Measurements from ENCODE around the gene SNX12.

SNX12 gene

DNA sequence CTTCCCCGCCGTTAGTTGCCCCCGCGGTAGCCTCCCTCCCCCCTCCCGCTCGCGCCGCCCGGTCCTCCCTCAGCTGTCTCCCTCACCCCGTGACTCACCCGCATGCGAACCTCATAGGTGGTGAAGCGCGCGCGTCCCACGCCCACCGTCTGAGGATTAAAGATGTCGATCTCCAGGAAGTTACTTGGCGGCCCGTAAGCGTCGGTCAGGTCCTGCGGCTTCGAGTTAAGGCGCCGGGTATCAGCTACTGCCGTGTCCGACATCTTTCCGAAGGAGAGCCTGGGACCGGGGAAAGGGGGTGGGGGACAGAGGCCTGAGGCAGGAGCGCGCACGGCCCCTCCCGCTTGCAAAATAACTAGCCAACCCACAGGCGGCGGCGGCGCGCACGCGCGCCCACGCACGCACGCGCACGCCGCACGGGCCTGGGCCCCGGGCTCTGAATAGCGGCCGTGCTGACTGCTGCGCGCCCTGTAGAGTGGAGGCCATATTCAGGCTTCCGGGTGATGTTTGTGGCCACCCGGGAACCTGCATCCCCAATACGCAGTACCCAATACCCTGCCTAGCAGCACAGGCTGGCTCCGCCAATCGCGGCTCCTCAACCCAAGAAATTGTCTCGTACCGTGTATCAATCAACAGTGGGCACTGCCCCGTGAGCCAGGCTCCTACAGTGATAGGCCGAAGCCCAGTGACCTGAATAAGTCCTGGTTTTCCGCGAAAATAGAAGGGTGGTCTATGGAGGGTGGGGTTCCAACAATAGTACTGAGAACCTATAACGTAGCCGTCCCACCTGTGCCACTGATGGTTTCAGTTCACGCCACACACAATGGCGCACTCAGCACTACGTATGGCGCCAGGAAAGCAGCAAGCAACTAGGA, at the start of gene SNX12:
Gene SNX12 (minus strand): TSS at position 291 of the 875 bp plus-strand sequence. CDS start 28 bp downstream, at position 263.
- DNase-seq (ENCODE audit: low spot score) = peak; percentile 89

DNA sequence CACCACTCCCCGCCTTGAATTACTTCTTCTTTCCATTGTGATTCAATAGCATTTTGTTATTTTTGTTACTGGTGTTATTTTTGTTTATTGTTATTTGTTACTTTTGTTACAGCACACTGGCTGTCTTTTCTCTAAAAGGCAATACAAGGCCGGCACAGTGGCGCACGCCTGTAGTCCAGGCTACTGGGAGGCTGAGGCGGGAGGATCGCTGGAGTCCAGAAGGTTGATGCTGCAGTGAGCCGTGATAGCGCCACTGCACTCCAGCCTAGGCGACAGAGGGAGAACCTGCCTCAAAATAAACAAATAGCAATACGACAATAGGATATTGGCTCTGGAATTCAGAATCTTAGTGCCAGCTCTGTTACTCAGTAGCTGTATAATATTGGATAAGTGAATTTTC, 49.2 kb upstream of the SNX12 start:
- no peak for DNase-seq (ENCODE audit: low spot score)

- DNase-seq (ENCODE audit: low spot score) = no peak
These were observed 43.8 kb upstream of the SNX12 start for GRCh38 chrX:71111921-71112431.

GRCh38 chrX:71111141-71111843, 43.2 kb upstream of the SNX12 start, which contains the start of gene IL2RG:
TSS of gene IL2RG (minus strand) at chrX:71111577. CDS start at chrX:71111539, 38 bp downstream.
- DNase-seq (ENCODE audit: low spot score) = peak; percentile 70

GRCh38 chrX:71109051-71109450, 40.9 kb upstream of the SNX12 start:
- no peak for DNase-seq (ENCODE audit: low spot score)

GRCh38 chrX:71107762-71108360, 39.7 kb upstream of the SNX12 start:
- DNase-seq (ENCODE audit: low spot score) = no peak

DNA sequence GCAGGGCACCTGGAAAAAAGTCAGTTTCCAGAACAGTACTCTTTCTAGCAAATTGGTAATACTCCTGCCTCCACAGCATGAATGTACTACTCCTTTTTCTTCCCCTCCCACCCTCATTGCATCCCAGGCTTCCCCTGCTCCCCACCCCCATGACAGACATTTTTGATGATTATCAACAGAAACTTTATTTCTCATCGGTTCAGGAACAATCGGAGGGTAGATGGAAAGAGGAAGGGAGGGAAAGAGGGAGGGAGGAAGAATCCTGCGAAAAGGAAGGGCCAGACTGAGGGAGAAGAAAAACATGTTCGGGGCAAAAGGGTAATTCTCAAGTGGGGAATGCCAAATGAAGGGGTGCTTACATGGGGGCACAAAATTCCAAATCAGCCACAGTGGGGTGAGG, 39.1 kb upstream of the SNX12 start:
- no peak for DNase-seq (ENCODE audit: low spot score)

GRCh38 chrX:71106427-71106826, 38.3 kb upstream of the SNX12 start, which contains the start of gene CXorf65:
TSS of gene CXorf65 (minus strand) at chrX:71106740. CDS start at chrX:71106556, 184 bp downstream.
- DNase-seq (ENCODE audit: low spot score) = no peak

DNA sequence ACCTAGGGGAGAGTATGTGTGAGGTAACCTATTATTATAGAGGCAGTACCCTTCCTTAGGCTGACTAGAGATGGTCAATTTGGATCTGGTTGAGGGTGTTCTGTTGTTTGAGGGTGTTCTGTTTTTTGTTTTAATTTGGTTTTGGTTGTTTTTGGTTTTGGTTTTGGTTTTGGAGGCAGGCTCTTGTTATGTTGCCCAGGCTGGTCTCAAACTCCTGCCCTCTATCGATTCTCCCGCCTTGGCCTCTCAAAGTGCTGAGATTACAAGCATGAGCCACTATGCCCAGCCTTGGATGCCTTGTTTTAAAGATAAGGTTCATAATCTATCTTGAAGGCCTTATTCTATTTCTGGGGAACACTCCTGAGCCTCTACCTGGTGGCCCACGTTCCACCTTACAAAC, 37.5 kb upstream of the SNX12 start:
- DNase-seq (ENCODE audit: low spot score) = no peak

DNA sequence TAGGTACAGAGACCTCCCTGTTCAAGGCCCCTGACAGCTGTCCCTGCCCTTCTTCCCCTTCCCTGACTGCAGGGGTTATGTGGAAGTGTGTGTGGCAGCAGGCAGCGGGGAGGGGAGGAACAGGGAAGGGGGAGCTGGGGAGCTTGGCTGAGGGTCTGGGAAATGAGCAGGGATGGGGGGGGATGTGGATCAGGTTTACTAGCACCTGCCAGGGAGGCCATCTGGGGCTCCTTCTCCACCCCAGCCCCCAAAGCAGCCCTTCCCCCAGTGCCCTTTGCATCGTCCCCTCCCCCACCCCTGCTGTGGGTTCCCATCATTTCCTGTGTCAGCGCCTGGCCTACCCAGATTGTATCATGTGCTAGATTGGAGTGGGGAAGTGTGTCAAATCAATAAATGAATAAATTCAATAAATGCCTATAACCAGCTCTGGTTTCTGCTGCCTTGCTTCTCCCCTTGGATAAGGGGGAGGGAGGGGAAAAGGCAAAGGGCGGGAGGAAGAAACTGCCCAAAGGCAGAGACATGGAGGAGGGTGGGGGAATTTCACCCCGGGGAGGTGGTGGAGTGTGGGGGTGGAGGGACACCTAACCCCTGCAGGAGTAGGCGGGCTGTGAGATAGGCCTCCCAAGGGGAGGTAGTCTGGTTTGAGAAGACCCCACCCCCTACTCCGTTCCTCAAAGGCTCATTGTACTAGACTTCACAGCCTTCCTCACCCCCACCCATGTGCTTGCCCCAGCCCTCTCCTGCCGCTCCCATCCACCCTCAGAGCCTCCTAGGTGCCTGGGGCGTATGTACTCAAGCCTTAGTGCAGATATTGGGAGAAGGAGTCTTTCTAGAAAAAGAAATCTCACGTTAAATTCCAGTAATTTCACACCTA, 35.2 kb upstream of the SNX12 start:
- no peak for DNase-seq (ENCODE audit: low spot score)

GRCh38 chrX:71102292-71102691, 34.2 kb upstream of the SNX12 start:
- DNase-seq (ENCODE audit: low spot score) = no peak

DNA sequence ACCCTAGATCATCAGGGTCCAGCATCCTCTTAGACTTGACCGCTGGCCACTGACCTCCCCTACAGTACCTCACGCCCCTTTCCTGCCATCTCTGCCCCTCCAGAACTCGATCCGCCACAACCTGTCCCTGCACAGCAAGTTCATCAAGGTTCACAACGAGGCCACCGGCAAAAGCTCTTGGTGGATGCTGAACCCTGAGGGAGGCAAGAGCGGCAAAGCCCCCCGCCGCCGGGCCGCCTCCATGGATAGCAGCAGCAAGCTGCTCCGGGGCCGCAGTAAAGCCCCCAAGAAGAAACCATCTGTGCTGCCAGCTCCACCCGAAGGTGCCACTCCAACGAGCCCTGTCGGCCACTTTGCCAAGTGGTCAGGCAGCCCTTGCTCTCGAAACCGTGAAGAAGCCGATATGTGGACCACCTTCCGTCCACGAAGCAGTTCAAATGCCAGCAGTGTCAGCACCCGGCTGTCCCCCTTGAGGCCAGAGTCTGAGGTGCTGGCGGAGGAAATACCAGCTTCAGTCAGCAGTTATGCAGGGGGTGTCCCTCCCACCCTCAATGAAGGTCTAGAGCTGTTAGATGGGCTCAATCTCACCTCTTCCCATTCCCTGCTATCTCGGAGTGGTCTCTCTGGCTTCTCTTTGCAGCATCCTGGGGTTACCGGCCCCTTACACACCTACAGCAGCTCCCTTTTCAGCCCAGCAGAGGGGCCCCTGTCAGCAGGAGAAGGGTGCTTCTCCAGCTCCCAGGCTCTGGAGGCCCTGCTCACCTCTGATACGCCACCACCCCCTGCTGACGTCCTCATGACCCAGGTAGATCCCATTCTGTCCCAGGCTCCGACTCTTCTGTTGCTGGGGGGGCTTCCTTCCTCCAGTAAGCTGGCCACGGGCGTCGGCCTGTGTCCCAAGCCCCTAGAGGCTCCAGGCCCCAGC, 32.7 kb upstream of the SNX12 start:
- no peak for DNase-seq (ENCODE audit: low spot score)

- DNase-seq (ENCODE audit: low spot score) = no peak
These were observed 31.6 kb upstream of the SNX12 start for GRCh38 chrX:71099736-71100135.

- no peak for DNase-seq (ENCODE audit: low spot score)
These were observed 30.9 kb upstream of the SNX12 start for GRCh38 chrX:71098951-71099506.

GRCh38 chrX:71098302-71098701, 30.2 kb upstream of the SNX12 start:
- peak; percentile 67 for DNase-seq (ENCODE audit: low spot score)

DNA sequence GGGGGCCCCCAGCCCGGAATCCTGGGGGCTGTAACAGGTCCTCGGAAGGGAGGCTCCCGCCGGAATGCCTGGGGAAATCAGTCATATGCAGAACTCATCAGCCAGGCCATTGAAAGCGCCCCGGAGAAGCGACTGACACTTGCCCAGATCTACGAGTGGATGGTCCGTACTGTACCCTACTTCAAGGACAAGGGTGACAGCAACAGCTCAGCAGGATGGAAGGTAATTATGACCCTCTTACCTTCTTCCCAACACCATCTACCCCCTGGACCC, 28.6 kb upstream of the SNX12 start:
- DNase-seq (ENCODE audit: low spot score) = no peak

DNA sequence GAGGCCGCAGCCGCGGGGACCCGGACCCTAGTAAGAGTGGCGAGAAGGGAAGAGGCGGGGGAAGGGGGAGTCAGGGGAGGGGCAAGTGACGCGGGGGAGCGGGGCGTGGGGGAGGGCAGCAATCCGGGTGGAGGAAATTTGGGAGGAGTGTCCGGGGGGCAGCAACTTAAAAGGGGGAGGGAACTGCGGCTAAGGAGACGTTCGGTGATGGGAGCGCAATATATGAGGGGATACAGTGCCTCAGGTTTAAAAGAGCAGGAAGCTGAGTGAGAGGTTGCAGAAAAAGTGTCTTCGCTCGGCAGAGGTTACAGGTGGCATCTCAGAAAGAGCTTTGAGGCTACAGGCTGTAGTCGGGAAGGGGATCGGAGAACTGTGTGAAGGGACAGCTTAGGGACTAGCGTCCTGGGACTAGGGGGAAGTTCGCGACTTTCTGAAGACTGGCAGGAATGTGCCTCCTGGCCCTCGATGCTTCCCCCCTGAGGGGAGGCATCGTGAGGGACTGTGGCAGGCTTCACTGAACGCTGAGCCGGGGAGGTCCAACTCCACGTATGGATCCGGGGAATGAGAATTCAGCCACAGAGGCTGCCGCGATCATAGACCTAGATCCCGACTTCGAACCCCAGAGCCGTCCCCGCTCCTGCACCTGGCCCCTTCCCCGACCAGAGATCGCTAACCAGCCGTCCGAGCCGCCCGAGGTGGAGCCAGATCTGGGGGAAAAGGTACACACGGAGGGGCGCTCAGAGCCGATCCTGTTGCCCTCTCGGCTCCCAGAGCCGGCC, 28.0 kb upstream of the SNX12 start:
- no peak for DNase-seq (ENCODE audit: low spot score)

- DNase-seq (ENCODE audit: low spot score) = peak; percentile 89
These were observed 27.4 kb upstream of the SNX12 start, which contains the start of gene FOXO4 for GRCh38 chrX:71095555-71095980. TSS of gene FOXO4 (plus strand) at chrX:71095851. CDS start at chrX:71096529, 678 bp downstream.

DNA sequence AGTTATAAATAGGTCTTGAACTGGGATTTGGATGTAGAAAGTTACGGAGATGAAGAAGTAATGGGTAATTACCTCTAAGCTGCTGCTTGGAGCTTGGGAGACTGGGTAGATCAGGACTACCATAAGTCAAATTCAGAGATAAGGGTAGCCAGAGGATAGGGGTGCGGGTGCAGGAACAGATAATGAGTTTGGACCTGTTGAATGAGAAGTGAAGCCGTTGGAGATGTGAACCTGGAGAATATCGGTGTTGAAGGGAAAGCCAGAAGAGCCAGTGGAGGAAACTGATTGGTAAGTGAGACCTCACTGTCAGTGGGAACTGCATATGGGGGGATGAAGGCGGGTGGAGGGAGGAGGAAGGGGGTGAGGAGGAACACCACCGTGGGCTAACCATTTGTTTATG, 26.9 kb upstream of the SNX12 start:
- no peak for DNase-seq (ENCODE audit: low spot score)
